Head of caudate nucleus (tissue), 42 donors: ENCODE measurements around the gene PSENEN.
"Not testable (repeated sequence)": the region's sequence is repeated elsewhere in the genome, so short reads cannot be mapped to it uniquely, and the experiment has no call there.

Experiments
- DNase-seq, 42 donors: peaks; one replicate each; pipeline versions ENCODE4 v3.0.0 to v3.0.0-alpha.2; 2020 to 2021; ENCODE audit warnings: mixed read lengths in 7 of 42
- intact Hi-C: fragments of 100-400 bp; cut with DNase I; formaldehyde crosslinking; loops from one replicate; pipeline ENCODE4 v1.15.0; 2022

PSENEN gene

DNA sequence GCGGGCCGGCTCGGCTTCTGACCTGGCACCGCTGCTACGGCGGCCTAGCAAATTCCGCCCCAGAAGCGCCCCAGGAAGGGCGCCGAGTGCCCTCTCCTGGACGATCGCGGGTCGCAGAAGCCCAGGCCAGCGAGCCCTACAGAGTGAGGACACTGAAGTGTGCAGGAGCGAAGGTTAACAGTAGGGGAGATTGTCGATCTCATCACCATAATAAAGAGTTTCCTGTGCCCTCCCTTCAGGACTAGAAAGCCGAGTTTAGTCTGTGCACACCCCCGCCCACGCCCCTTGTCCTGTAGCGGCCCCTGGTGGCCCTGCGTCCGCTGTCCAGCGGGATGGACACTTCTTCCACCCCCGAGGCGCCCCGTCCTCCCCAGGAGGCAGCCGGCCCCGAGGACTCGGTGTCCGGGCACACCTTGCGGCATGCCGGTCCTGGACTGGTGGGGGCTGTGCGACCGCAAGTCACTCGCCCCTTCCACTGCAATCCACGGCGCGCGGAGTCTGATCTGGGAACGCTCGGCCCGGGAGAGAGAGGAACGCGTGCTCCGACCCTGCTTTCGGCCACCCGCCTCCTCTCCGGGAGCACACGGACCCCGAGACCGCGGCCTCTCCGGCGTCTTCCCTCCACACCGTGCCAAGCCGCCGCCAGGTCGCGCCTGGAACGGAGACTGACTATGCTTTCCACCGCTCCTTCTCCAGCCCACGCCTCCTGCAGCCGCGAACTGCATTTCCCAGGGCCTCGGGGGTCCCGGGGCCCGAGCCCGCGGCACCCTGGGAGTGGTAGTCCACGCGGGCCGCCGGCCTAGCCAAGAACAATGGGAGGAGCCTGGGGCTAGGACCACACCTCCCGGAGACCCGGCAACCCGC is 28.4 kb upstream of the PSENEN start:
- intact Hi-C loops = loop anchor here (1.0 to 5.0 kb wide), 4 partner anchors 24 to 170 kb away; partner anchors contain the start of genes PSENEN, RBM42, TMEM147 and U2AF1L4
- peak; percentile 81 to 98 (median 95) for DNase-seq

DNA sequence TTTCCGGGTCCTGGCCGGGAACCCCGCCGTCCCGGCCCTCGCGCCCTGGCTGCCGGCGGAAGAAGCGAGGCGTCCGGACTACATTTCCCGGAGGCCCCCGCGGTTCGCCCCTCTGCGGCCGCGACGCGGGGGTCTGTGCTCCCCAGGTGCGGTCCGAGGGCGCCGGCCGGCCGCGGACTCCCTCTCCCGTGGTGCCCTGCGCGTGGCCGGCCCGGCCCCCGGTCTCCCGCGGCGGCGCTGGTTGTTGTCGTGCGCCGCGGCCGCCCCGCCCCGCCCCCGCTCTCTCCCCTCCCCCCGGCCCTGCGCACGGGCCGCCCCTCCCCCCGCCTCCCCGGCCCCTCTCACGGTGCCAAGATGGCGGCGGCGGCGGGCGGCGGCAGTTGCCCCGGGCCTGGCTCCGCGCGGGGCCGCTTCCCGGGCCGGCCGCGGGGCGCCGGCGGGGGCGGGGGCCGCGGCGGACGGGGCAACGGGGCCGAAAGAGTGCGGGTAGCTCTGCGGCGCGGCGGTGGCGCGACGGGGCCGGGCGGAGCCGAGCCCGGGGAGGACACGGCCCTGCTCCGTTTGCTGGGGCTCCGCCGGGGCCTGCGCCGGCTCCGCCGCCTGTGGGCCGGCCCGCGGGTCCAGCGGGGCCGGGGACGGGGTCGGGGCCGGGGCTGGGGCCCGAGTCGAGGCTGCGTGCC is 27.6 kb upstream of the PSENEN start, which contains the start of gene KMT2B:
Gene KMT2B, plus strand, starts transcription at position 339 of the 680 bp plus-strand sequence. Its CDS starts 16 bp downstream, at position 355.
- intact Hi-C loops = loop anchor here (1.0 to 5.0 kb wide), 4 partner anchors 25 to 171 kb away; partner anchors contain the start of genes PSENEN, RBM42, TMEM147 and U2AF1L4
- DNase-seq = peak in 6 of 42 donors; percentile 4 to 97 (median 92)

DNA sequence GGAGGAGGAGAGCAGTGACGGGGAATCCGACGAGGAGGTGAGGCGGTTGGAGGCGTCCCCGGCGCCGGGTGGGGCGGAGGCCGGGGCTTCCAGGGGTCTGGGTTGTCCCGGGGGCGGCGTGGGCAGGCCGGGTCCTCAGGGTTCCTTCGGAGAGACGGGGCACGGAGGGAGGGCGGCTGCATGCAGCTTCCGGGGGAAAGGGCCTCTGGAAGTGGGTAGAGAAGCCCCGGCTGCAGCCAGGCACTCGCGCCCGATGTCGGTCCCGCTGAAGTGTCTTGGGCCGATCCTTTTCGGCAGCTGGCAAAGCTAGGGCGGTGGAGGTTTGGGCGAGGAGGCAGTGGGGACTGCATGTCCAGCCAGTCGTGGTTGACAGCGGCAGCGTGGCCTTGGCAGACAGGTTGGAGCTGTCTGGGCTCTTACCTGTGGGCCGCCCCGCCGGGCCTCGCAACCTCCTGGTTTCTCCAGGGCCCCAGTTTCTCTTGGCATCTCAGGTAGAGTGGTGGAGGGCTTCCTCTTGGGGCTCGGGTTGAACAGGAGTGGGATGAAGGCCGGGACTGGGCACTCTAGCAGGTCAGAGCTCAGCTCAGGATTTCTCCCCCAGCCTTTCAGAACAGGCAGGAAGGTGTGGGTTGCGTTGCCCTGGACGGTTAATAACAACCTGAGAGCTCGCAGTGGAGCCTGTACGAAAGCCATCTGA is 27.0 kb upstream of the PSENEN start:
- peak in 29 of 42 donors; percentile 11 to 62 (median 33) for DNase-seq
- intact Hi-C loops = loop anchor here (5.0 kb wide), 1 partner anchor 171 kb away; the partner anchor contains the start of gene TMEM147

DNA sequence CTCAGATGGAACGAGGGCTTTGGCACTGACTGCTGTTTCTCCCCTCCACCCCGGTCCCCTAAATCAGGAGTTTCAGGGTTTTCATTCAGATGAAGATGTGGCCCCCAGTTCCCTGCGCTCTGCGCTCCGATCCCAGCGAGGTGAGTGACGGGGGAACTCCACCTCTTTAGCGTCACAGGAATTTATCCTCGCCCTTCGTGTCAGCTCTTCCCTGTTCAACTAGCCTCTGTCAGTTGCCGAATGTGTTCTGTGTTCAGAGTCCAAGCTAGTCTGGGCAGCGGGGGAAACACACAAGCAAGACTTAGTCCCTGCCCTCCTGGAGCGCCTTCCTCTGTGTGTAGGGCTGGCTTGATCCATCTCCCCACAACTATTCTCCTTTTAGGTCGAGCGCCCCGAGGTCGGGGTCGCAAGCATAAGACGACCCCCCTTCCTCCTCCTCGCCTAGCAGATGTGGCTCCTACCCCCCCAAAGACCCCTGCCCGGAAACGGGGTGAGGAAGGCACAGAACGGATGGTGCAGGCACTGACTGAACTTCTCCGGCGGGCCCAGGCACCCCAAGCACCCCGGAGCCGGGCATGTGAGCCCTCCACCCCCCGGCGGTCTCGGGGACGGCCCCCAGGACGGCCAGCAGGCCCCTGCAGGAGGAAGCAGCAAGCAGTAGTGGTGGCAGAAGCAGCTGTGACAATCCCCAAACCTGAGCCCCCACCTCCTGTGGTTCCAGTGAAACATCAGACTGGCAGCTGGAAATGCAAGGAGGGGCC is 25.9 kb upstream of the PSENEN start:
- intact Hi-C loops = loop anchor here (5.0 kb wide), 1 partner anchor 172 kb away; the partner anchor contains the start of gene TMEM147
- DNase-seq = no peak

DNA sequence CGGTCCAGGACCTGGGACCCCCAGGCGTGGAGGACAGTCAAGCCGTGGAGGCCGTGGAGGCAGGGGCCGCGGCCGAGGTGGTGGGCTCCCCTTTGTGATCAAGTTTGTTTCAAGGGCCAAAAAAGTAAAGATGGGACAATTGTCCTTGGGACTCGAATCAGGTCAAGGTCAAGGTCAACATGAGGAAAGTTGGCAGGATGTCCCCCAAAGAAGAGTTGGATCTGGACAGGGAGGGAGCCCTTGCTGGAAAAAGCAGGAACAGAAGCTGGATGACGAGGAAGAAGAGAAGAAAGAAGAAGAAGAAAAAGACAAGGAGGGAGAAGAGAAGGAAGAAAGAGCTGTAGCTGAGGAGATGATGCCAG is 25.3 kb upstream of the PSENEN start:
- no peak for DNase-seq
- intact Hi-C loops = no loop called here

DNA sequence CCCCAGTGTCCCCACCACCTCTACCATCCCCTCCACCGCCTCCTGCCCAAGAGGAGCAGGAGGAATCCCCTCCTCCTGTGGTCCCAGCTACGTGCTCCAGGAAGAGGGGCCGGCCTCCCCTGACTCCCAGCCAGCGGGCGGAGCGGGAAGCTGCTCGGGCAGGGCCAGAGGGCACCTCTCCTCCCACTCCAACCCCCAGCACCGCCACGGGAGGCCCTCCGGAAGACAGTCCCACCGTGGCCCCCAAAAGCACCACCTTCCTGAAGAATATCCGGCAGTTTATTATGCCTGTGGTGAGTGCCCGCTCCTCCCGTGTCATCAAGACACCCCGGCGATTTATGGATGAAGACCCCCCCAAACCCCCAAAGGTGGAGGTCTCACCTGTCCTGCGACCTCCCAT is 24.8 kb upstream of the PSENEN start:
- no peak for DNase-seq
- intact Hi-C loops = no loop called here

DNA sequence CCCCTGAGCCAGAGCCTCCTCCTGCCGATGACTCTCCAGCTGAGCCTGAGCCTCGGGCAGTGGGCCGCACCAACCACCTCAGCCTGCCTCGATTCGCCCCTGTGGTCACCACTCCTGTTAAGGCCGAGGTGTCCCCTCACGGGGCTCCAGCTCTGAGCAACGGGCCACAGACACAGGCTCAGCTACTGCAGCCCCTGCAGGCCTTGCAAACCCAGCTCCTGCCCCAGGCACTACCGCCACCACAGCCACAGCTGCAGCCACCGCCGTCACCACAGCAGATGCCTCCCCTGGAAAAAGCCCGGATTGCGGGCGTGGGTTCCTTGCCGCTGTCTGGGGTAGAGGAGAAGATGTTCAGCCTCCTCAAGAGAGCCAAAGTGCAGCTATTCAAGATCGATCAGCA is 24.1 kb upstream of the PSENEN start:
- DNase-seq = no peak
- intact Hi-C loops = no loop called here

DNA sequence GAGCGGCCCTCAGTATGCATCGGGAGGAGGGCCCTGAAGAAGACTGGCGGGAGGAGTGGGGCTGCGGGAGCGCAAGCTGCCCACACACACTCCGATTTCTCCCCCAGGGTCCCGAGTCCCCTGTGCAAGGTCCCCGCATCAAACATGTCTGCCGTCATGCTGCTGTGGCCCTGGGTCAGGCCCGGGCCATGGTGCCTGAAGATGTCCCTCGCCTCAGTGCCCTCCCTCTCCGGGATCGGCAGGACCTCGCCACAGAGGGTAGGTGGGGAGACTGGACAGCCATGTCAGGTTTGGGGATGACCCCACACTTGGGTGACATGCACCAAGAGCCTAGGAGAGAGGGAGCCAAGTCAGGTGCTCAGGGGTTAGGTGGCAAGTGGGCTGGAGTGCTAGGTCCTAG is 23.0 kb upstream of the PSENEN start:
- intact Hi-C loops = no loop called here
- DNase-seq = no peak

DNA sequence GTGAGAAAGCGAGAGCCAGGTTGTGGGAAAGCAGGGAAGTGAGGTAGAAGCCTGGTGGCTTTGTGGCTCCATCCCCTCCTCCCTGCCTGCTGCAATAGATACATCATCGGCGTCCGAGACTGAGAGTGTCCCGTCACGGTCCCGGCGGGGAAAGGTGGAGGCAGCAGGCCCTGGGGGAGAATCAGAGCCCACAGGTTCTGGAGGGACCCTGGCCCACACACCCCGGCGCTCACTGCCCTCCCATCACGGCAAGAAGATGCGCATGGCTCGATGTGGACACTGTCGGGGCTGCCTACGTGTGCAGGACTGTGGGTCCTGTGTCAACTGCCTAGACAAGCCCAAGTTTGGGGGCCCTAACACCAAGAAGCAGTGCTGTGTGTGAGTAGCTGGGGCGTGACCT is 22.6 kb upstream of the PSENEN start:
- DNase-seq = no peak
- intact Hi-C loops = no loop called here

DNA sequence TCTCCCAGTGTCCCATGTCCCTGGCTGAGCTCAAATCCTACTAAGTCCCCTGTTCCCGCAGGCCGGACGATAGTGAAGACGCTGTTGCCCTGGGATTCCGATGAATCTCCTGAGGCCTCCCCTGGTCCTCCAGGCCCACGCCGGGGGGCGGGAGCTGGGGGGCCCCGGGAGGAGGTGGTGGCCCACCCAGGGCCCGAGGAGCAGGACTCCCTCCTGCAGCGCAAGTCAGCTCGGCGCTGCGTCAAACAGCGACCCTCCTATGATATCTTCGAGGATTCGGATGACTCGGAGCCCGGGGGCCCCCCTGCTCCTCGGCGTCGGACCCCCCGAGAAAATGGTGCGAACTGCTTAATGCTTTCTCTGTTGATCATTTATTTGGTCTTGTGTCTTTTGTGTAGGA is 21.8 kb upstream of the PSENEN start:
- DNase-seq = no peak
- intact Hi-C loops = no loop called here

DNA sequence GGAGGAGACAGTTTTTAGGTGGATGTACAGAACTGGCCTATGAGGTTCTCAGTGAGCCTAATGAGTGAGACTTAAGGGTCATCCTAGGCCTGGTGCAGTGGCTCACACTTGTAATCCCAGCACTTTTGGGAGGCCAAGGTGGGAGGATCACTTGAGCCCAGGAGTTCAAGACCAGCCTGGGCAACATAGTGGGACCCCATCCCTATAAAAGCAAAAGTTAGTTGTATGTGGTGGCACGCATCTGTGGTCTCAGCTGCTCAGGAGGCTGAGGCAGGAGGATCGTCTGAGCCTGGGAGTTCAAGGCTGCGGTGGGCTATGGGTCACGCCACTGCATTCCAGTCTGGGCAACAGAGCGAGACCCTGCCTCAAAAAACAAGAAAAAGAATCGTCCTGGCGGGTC is 21.3 kb upstream of the PSENEN start:
- intact Hi-C loops, DNase-seq: not testable (repeated sequence)

DNA sequence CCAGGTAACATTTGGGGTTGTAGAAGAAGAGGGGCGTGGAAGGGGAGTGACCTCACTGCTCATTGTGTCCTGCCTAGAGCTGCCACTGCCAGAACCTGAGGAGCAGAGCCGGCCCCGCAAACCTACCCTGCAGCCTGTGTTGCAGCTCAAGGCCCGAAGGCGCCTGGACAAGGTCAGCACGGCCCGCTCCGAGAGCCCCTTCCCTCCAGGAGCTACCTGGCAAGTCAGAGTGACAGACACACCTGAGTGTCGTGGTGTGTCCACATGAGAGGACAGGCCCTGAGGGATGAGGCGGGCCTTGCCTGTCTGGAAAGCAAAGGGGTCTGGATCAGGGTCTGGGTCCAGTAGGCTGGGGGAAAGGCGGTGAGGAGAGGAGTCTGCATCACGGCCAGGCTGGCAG is 20.9 kb upstream of the PSENEN start:
- no peak for DNase-seq
- intact Hi-C loops = no loop called here

DNA sequence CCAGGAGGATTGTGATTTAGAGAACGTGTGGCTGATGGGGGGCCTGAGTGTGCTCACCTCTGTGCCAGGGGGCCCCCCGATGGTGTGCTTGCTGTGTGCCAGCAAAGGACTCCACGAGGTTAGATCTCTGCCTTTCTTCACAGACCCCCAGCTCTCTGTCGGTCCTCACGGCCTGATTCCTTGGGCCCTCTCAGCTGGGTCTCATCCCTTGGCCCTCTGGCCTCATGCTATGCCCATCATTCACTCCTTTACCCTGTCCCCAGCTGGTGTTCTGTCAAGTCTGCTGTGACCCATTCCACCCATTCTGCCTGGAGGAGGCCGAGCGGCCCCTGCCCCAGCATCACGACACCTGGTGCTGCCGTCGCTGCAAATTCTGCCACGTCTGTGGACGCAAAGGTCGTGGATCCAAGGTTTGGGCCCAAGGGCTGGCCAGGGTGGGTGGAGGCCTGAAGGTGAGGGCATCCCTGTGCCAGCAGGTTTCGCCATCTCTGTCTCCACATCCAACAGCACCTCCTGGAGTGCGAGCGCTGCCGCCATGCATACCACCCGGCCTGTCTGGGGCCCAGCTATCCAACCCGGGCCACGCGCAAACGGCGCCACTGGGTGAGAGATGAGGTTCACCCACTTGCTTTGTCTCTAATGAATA is 20.1 kb upstream of the PSENEN start:
- no peak for DNase-seq
- intact Hi-C loops = no loop called here

DNA sequence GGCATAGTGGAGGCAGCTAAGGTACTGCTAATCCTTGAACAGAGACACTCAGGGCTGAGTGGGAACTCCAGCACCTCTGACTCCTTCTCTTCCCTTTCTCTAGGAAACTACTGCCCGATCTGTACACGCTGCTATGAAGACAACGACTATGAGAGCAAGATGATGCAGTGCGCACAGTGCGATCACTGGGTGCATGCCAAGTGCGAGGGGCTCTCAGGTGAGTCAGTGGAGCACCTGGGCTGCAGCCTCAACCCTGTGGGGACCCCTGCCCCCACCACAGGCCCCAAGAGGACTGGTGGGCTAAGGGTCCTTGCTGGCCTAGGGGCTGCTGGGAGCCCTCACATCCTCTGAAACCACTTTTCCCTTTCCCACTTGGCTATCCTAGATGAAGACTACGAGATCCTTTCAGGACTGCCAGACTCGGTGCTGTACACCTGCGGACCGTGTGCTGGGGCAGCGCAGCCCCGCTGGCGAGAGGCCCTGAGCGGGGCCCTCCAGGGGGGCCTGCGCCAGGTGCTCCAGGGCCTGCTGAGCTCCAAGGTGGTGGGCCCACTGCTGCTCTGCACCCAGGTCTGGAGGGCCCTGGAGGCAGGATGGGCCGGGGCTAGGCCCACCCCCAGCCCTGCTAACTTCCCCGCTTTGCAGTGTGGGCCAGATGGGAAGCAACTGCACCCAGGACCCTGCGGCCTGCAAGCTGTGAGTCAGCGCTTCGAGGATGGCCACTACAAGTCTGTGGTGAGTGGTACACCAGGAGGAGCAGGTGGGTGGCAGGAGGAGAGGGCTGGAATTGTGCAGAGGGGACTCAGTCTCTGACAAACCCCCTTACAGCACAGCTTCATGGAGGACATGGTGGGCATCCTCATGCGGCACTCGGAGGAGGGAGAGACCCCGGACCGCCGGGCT is 18.1 kb upstream of the PSENEN start:
- DNase-seq = no peak
- intact Hi-C loops = no loop called here

DNA sequence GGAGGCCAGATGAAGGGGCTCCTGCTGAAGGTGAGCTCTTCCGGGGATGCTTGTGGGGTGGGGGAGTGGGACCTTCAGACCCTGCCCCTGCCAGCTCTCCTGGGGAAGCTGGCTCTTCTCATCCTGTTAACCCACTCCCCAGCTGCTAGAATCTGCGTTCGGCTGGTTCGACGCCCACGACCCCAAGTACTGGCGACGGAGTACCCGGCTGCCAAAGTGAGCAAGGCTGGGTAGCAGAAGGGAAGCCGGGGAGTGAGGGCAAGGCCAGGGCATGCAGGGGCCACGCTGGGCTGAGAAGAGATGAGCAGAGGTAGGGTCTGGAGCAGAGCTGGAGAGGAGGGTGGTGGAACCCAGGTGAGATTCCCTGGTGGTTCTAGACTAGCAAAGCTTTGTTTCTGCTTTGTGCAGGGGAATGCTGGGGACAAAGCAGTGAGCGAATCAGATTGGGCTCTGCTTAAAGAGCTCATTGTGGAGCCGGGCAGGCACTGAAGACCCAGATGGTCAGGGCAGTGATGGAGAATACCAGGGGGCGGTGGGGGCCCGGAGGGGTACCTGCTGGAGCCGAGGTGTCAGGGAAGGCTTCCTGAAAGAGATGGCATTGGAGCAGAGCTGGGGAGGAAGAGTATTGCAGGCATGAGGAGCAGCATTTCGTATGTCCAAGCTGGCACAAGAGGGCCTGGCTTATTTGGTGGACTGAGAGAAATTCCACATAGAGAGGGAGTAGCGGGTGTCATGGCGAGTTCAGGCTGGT is 17.3 kb upstream of the PSENEN start:
- intact Hi-C loops = no loop called here

DNA sequence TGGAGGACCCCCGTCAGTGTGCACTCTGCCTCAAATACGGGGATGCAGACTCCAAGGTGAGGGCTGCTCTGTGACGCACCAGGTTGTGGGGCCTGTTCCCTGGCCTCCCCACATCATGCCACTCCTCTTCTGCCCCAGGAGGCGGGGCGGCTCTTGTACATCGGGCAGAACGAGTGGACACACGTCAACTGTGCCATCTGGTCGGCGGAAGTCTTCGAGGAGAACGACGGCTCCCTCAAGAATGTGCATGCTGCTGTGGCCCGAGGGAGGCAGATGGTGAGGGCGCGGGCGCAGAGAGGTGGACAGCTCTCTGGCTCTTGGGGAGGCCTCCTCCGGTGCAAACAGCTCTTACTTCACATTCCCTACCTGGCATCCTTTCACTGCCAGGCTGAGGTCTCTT is 16.4 kb upstream of the PSENEN start:
- intact Hi-C loops = no loop called here
- no peak for DNase-seq

More for the DNA sequence above, 17.3 kb upstream of the PSENEN start:
- no peak for DNase-seq

DNA sequence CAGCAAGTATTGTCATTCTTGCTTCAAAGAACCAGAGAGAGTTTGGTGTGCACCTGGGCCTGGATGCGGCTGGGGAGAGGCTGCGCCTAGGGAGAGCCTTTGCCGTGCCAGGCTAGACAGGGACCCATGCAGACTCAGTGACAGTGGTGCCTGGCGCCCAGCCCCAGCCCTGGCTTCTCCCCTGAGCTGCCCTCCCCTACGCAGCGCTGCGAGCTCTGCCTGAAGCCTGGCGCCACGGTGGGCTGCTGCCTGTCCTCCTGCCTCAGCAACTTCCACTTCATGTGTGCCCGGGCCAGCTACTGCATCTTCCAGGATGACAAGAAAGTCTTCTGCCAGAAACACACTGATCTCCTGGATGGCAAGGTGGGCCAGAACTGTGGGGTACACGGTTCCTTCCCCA is 15.7 kb upstream of the PSENEN start:
- no peak for DNase-seq
- intact Hi-C loops = no loop called here
